GM12878 (cell line): Measurements from ENCODE around the gene ADCYAP1R1. TPM values are rescaled to one million over a fixed set of nuclear protein-coding genes. Genes with fewer than 3 reads are reported as not detected.

ENCODE experiments used
- ATAC-seq: fragments of 200-7000 bp; cut with Tn5 transposase; 3 replicates; pipeline ENCODE4 v1.9.1; 2020; ENCODE audit warnings: mild to moderate bottlenecking, moderate library complexity
- BruUV-seq: library from RNA; stranded (reverse); fragments of 400-500 nt; replicated peaks from 2 replicates; lab custom pipeline; 2021; lab: Mats Ljungman, UMichigan
- CTCF ChIA-PET: fragments of 300-600 bp; sonication (Branson Sonifier 250); formaldehyde crosslinking; extraction: SDS; loops from one replicate; lab custom pipeline; 2021; ENCODE audit warnings: inconsistent platforms; lab: Yijun Ruan, JAX
- POLR2A ChIA-PET: fragments of 350-600 bp; formaldehyde crosslinking; extraction: SDS; loops from one replicate; lab custom pipeline; 2021; ENCODE audit warnings: inconsistent platforms; lab: Charles Lee
- RAD21 ChIA-PET: fragments of 300-600 bp; sonication (Branson Sonifier 250); formaldehyde crosslinking; loops from one replicate; lab custom pipeline; 2023; ENCODE audit warnings: antibody characterized with exemption; ENCODE audit not compliant: unreplicated experiment; lab: Charles Lee
- SMC1A ChIA-PET: fragments of 300-600 bp; sonication (Branson Sonifier 250); formaldehyde crosslinking; loops from one replicate; lab custom pipeline; 2023; ENCODE audit not compliant: unreplicated experiment, uncharacterized antibody; lab: Charles Lee
- DNase-seq: peaks from one replicate; pipeline ENCODE4 v3.0.0-alpha.2; 2011; ENCODE audit warnings: low read depth, low spot score
- FAIRE-seq: peaks from 3 replicates; lab custom pipeline; 2011; peaks lifted over from hg19 to GRCh38; lab: Jason Lieb, UNC
- H2AFZ ChIP-seq: 2 replicates; pipeline ENCODE4 v1.6.0; 2011; ENCODE audit warnings: low read depth, low read length, control low read depth; ENCODE audit not compliant: control insufficient read depth
- H3K27ac ChIP-seq: 2 replicates; pipeline ENCODE4 v1.5.1; 2011; ENCODE audit warnings: control low read depth; ENCODE audit not compliant: control insufficient read depth, insufficient read depth
- H3K27me3 ChIP-seq, 2 experiments: replicated peaks in 1 of 2; 2 replicates each; pipeline versions ENCODE4 v1.6.0 to v1.6.1; 2011; ENCODE audit warnings: low read length in 1 of 2; ENCODE audit not compliant: control insufficient read depth in 2 of 2, insufficient read depth in 2 of 2
- H3K36me3 ChIP-seq, 2 experiments: 2 replicates each; pipeline ENCODE4 v1.5.1; 2011; ENCODE audit warnings: low read length in 1 of 2; ENCODE audit not compliant: control insufficient read depth in 2 of 2, insufficient read depth in 2 of 2
- H3K4me1 ChIP-seq: 2 replicates; pipeline ENCODE4 v1.6.1; 2011; ENCODE audit warnings: mild to moderate bottlenecking, low read length, moderate library complexity, mixed read lengths; ENCODE audit not compliant: control insufficient read depth, insufficient read depth
- H3K4me2 ChIP-seq: 2 replicates; pipeline ENCODE4 v1.6.0; 2011; ENCODE audit warnings: control low read depth; ENCODE audit not compliant: control insufficient read depth, insufficient read depth
- H3K4me3 ChIP-seq: fragments of 200-600 bp; sonication (generic); 2 replicates; pipeline ENCODE4 v1.5.1; 2016
- H3K79me2 ChIP-seq: 2 replicates; pipeline ENCODE4 v1.6.0; 2011; ENCODE audit warnings: low read length; ENCODE audit not compliant: control insufficient read depth, insufficient read depth
- H3K9ac ChIP-seq: 2 replicates; pipeline ENCODE4 v1.8.0; 2011; ENCODE audit warnings: low read length, control low read depth, mixed read lengths; ENCODE audit not compliant: control insufficient read depth, insufficient read depth
- H3K9me3 ChIP-seq: replicated peaks from 3 replicates; pipeline ENCODE4 v1.5.1; 2011; ENCODE audit warnings: mild to moderate bottlenecking, low read length; ENCODE audit not compliant: control insufficient read depth, insufficient read depth
- H4K20me1 ChIP-seq: 2 replicates; pipeline ENCODE4 v1.6.0; 2011; ENCODE audit not compliant: control insufficient read depth, insufficient read depth
- FOXM1 ChIP-seq: IDR thresholded peaks from 2 replicates; pipeline ENCODE4 v1.6.1; 2012; ENCODE audit warnings: low read depth, mild to moderate bottlenecking, inconsistent platforms, low read length, moderate library complexity
- JUND ChIP-seq: IDR thresholded peaks from 2 replicates; pipeline ENCODE4 v1.6.1; 2012; ENCODE audit warnings: low read depth, mild to moderate bottlenecking, low read length, improper control_type of control experiment, moderate library complexity
- RELB ChIP-seq: fragments of 450-650 bp; IDR thresholded peaks from 2 replicates; pipeline ENCODE4 v1.6.1; 2017; ENCODE audit warnings: low read depth, mild to moderate bottlenecking, moderate library complexity
- SMAD1 ChIP-seq: fragments of 450-650 bp; IDR thresholded peaks from 2 replicates; pipeline ENCODE4 v1.6.1; 2018; ENCODE audit warnings: mild to moderate bottlenecking, low read depth; ENCODE audit not compliant: partially characterized antibody
- STAT3 ChIP-seq: IDR thresholded peaks from 2 replicates; pipeline ENCODE4 v1.6.1; 2011; ENCODE audit warnings: low read depth, low read length, improper control_type of control experiment
- ZBED1 ChIP-seq: IDR thresholded peaks from 2 replicates; pipeline ENCODE4 v1.6.1; 2016; ENCODE audit warnings: borderline replicate concordance
- ZNF274 ChIP-seq: IDR thresholded peaks from one replicate; pipeline ENCODE4 v1.8.0; 2011; ENCODE audit not compliant: insufficient read length, insufficient read depth
- WGBS: methylation state at CpG from one replicate; pipeline ENCODE4 v1.1.6; 2016; ENCODE audit warnings: low lambda C conversion rate; ENCODE audit not compliant: insufficient replicate concordance, insufficient coverage; ENCODE audit errors: missing lambda C conversion rate; 5-methylcytosine and 5-hydroxymethylcytosine counted together
- in situ Hi-C: fragments of 300-500 bp; cut with MboI; formaldehyde crosslinking; loops from 9 replicates; pipeline ENCODE4 v1.14.3; 2018; ENCODE audit warnings: mixed read lengths
- intact Hi-C: fragments of 100-400 bp; cut with micrococcal nuclease; formaldehyde crosslinking; loops from one replicate; pipeline ENCODE4 v1.14.2; 2022; ENCODE audit not compliant: unreplicated experiment
- polyA plus RNA-seq, 11 experiments: library from polyadenylated mRNA; depleted of rRNA in 4 of 11; unstranded in 6 of 11; stranded (reverse) in 5 of 11; fragments of >200 nt; fragmentation: Nextera tagmentation in 4 of 11; fragmentation: Illumina TruSeq in 1 of 11; extraction: Ambion mirVana in 4 of 11; extraction: Trizol in 1 of 11; gene quantifications; 1 replicate in 1 of 11; 2 replicates in 10 of 11; pipeline versions ENCODE4 v1.2.1 to v1.2.3, GENCODE V29; 2011 to 2016; ENCODE audit warnings: inconsistent platforms in 2 of 11, missing spikeins in 2 of 11, low read depth in 1 of 11
- total RNA-seq, 4 experiments: library from RNA; depleted of rRNA in 3 of 4; stranded (reverse); fragments of >200 nt in 3 of 4; fragmentation: Illumina TruSeq in 1 of 4; extraction: Trizol in 1 of 4; gene quantifications; 2 replicates each; pipeline versions ENCODE4 v1.2.1 to v1.2.3, GENCODE V29; 2013 to 2021
- TF ChIP-seq, protein P1 (sequence below): fragments of 450-650 bp; IDR thresholded peaks from 2 replicates; pipeline ENCODE4 v1.6.1; 2018; ENCODE audit warnings: mild to moderate bottlenecking, low read depth, moderate library complexity; ENCODE audit not compliant: partially characterized antibody
- TF ChIP-seq, protein P2 (sequence below), 3 experiments: IDR thresholded peaks in 2 of 3; conservative IDR thresholded peaks in 1 of 3; 2 replicates each; pipeline ENCODE4 v1.5.1; 2011; ENCODE audit warnings: low read depth in 3 of 3, low read length in 3 of 3, mild to moderate bottlenecking in 3 of 3, control low read depth in 2 of 3, moderate library complexity in 2 of 3, inconsistent platforms in 1 of 3, mixed read lengths in 1 of 3; ENCODE audit not compliant: control insufficient read depth in 2 of 3, insufficient read depth in 1 of 3; ENCODE audit errors: extremely low read depth in 1 of 3

ADCYAP1R1 gene
- total and polyA plus RNA-seq, 10 of the 15 experiments (the other 5 are each of a cell fraction or from before 2014, with no cell fraction given): not detected

DNA sequence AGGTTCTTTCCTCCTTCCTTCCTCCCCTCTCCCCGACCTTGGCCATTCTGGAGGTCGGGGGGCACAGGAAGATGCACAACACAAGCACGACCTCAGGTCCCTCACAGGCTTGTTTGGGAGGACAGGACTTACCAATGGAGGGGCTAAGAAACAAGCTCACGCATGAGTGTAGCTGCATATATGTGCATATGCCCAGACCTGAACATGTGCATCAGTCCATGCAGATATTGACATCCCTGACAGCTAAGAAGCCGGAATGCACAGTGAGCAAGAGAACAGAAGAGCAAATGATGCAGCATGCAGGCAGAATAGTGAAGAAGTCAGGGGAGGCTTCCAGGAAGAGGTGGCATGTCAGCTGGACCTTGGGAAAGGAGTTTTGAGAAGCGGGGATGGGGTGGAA, 28.7 kb downstream of the ADCYAP1R1 start:
- no peak overlapping the region for H3K27ac ChIP-seq
- WGBS: 18% methylated on average over 6 of the region's 6 CpGs
- TF ChIP-seq, protein P1, sequence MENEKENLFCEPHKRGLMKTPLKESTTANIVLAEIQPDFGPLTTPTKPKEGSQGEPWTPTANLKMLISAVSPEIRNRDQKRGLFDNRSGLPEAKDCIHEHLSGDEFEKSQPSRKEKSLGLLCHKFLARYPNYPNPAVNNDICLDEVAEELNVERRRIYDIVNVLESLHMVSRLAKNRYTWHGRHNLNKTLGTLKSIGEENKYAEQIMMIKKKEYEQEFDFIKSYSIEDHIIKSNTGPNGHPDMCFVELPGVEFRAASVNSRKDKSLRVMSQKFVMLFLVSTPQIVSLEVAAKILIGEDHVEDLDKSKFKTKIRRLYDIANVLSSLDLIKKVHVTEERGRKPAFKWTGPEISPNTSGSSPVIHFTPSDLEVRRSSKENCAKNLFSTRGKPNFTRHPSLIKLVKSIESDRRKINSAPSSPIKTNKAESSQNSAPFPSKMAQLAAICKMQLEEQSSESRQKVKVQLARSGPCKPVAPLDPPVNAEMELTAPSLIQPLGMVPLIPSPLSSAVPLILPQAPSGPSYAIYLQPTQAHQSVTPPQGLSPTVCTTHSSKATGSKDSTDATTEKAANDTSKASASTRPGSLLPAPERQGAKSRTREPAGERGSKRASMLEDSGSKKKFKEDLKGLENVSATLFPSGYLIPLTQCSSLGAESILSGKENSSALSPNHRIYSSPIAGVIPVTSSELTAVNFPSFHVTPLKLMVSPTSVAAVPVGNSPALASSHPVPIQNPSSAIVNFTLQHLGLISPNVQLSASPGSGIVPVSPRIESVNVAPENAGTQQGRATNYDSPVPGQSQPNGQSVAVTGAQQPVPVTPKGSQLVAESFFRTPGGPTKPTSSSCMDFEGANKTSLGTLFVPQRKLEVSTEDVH: no peak
- TF ChIP-seq JUND (no peak), SMAD1 (no peak), ZBED1 (no peak), ZNF274 (no peak), FOXM1 (no peak), RELB (no peak), STAT3 (no peak)
- TF ChIP-seq, protein P2, sequence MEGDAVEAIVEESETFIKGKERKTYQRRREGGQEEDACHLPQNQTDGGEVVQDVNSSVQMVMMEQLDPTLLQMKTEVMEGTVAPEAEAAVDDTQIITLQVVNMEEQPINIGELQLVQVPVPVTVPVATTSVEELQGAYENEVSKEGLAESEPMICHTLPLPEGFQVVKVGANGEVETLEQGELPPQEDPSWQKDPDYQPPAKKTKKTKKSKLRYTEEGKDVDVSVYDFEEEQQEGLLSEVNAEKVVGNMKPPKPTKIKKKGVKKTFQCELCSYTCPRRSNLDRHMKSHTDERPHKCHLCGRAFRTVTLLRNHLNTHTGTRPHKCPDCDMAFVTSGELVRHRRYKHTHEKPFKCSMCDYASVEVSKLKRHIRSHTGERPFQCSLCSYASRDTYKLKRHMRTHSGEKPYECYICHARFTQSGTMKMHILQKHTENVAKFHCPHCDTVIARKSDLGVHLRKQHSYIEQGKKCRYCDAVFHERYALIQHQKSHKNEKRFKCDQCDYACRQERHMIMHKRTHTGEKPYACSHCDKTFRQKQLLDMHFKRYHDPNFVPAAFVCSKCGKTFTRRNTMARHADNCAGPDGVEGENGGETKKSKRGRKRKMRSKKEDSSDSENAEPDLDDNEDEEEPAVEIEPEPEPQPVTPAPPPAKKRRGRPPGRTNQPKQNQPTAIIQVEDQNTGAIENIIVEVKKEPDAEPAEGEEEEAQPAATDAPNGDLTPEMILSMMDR (IDR thresholded peaks at IDR 0.05 in 2 of 3, conservative IDR thresholded peaks at IDR 0.05 in 1 of 3; ENCODE audit: control insufficient read depth in 2 of 3, extremely low read depth in 1 of 3, insufficient read depth in 1 of 3, low read depth in 3 of 3, low read length in 3 of 3): no peak
- H3K36me3 ChIP-seq: no peaks in the 10 kb centered on the region
- H3K9ac ChIP-seq: no peak overlapping the region
- BruUV-seq: no TSS peak
- FAIRE-seq (no peak), DNase-seq (no peak), ATAC-seq (no peak)
- no peak overlapping the region for H3K4me3 ChIP-seq
- no peaks in the 10 kb centered on the region for H4K20me1 ChIP-seq
- H3K4me2 ChIP-seq: no peak overlapping the region
- H3K79me2 ChIP-seq: no peaks in the 10 kb centered on the region
- SMC1A ChIA-PET: no interaction called here
- no peaks in the 10 kb centered on the region for H3K9me3 ChIP-seq
- RAD21 ChIA-PET: no interaction called here
- POLR2A ChIA-PET: no interaction called here
- H3K4me1 ChIP-seq: no peaks in the 10 kb centered on the region
- H3K27me3 ChIP-seq: peaks cover 3 to 4% of the 10 kb centered on the region in 2 experiments; a peak in 2 of 4 replicates
- in situ Hi-C loops (no loop called here), intact Hi-C loops (no loop called here)
- CTCF ChIA-PET: interaction anchor here (1.5 kb wide), 1 partner anchor 97 kb away, joined by 5 read pairs; no protein-coding TSS in a partner anchor
- no peak overlapping the region for H2AFZ ChIP-seq
